Measurements from ENCODE around the gene RAB37.

GRCh38 chr17:74778960-74779359 is 41.9 kb downstream of the RAB37 start:
- TF ChIP-seq CTCF (IDR thresholded peaks at IDR 0.05) (no peak), POLR2A (IDR thresholded peaks at IDR 0.05) (no peak)

All from body of pancreas (tissue), 4 donors.